ENCODE measurements around the gene TRPM6.

TRPM6 gene

DNA sequence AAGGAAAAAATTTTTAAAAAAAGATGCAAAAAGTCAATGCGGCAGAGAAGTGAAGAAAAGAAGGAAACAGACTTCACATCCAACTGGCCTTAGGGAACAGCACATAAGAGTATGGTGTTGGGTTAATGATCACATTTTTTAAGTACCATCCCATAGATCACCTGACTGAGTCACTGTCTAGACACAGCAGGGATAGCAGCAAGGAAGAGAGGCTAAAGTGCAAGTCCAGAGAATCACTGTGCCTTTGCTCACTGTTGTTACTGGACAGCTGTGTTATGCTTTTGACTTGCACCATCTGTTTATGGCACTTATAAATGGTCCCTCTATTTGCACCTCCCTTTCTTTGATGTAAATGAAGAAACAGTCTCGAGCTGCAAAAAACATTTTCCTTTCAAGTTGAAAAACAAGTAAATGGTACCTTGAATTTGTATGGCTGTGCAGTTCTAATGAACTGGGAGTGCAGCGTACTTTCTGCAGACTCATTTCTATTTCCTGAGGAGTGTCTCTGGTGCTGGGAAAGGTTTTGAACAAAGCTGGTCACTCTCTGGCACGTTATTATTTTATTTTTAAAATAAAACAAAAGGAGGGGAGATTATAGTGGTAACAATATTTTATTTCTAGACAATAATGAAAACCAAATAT is 84.2 kb downstream of the TRPM6 start:
- no peak overlapping the region for H3K4me3 ChIP-seq (replicated peaks; ENCODE audit: low read depth, low read length)
- DNase-seq (ENCODE audit: extremely low read depth, low read depth): no peak
- TF ChIP-seq, protein P1, sequence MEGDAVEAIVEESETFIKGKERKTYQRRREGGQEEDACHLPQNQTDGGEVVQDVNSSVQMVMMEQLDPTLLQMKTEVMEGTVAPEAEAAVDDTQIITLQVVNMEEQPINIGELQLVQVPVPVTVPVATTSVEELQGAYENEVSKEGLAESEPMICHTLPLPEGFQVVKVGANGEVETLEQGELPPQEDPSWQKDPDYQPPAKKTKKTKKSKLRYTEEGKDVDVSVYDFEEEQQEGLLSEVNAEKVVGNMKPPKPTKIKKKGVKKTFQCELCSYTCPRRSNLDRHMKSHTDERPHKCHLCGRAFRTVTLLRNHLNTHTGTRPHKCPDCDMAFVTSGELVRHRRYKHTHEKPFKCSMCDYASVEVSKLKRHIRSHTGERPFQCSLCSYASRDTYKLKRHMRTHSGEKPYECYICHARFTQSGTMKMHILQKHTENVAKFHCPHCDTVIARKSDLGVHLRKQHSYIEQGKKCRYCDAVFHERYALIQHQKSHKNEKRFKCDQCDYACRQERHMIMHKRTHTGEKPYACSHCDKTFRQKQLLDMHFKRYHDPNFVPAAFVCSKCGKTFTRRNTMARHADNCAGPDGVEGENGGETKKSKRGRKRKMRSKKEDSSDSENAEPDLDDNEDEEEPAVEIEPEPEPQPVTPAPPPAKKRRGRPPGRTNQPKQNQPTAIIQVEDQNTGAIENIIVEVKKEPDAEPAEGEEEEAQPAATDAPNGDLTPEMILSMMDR (IDR thresholded peaks at IDR 0.05; ENCODE audit: low read depth, low read length, missing control alignments): no peak

DNA sequence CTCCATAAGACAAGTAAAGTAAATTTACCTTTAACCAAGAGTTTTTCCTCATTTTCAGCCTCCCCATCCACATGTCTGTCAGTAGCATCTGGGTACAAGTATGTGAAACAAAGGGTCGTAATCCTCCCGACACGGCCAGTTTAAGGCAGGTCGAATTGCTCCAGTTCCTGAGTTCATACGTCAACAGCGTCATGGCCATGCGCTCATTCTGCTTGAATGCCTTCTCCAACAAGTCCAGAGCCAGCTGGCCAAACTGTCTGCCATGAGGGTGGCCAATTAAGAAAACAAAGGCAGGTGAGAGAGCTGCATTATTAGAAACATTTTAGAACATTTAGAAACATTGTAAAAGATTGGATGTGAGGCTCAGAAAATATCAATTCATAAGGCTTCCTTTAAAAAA is 87.5 kb downstream of the TRPM6 start:
- H3K4me3 ChIP-seq (replicated peaks; ENCODE audit: low read depth, low read length): no peak overlapping the region
- TF ChIP-seq, protein P1 (IDR thresholded peaks at IDR 0.05; ENCODE audit: low read depth, low read length, missing control alignments): no peak
- DNase-seq (ENCODE audit: extremely low read depth, low read depth): no peak

DNA sequence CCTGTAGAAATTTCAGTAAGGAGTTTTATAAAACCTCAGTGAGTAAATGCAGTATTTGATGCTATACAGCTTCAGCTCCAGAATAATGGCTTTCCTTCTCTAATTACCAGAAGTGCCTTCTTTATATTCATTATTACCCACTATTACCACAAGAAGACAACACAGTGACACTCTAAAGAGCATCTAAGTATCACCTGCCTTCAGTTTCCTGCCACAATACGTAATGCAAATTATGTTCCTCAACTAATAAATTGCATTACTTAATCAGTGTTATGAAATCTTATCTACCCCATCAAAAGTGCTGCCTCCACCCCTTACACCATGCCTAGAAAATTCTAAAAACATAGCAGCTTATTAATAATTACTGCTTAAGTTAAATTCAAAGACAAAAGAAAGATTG is 91.9 kb downstream of the TRPM6 start:
- DNase-seq (ENCODE audit: extremely low read depth, low read depth): no peak
- no peak overlapping the region for H3K4me3 ChIP-seq (replicated peaks; ENCODE audit: low read depth, low read length)
- TF ChIP-seq, protein P1 (IDR thresholded peaks at IDR 0.05; ENCODE audit: low read depth, low read length, missing control alignments): no peak

DNA sequence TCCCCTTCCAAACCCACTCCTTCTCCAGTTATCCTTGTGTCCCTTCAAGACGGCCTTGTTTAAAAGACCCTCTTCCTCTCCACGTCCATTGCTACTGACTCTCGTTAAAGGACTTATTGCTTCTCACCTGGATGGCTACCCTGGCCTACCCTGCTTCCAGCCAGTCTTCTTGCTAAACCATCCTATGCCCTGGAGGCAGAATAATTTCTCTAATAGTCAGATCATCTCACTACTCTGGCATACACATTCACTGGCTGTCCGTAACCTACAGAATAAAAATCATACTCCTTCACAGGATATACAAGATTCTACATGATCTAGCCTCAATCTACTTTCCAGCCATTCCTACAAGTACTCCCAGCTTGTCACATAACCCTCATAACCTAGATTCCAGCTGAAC is 92.6 kb downstream of the TRPM6 start:
- no peak for DNase-seq (ENCODE audit: extremely low read depth, low read depth)
- no peak overlapping the region for H3K4me3 ChIP-seq (replicated peaks; ENCODE audit: low read depth, low read length)
- TF ChIP-seq, protein P1 (IDR thresholded peaks at IDR 0.05; ENCODE audit: low read depth, low read length, missing control alignments): no peak

DNA sequence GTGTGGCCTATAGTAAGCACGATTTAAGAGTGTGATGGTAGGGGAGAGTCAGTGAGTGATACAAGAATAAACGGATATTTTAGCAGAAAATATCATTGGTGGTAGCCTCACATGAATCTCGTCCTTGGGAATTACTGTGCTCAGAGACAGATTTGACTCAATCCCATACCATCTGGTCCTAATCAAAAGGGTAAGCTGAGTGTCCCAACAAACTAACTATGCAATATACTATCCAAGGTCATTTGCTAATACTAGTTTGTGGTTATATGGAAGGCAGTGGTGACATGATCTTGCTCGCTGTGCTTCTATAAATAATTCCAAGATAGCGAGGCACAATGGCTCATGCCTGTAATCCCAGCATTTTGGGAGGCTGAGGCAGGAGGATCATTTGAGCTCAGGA is 103.2 kb downstream of the TRPM6 start:
- TF ChIP-seq, protein P1 (IDR thresholded peaks at IDR 0.05; ENCODE audit: low read depth, low read length, missing control alignments): no peak
- DNase-seq (ENCODE audit: extremely low read depth, low read depth): no peak
- no peak overlapping the region for H3K4me3 ChIP-seq (replicated peaks; ENCODE audit: low read depth, low read length)

DNA sequence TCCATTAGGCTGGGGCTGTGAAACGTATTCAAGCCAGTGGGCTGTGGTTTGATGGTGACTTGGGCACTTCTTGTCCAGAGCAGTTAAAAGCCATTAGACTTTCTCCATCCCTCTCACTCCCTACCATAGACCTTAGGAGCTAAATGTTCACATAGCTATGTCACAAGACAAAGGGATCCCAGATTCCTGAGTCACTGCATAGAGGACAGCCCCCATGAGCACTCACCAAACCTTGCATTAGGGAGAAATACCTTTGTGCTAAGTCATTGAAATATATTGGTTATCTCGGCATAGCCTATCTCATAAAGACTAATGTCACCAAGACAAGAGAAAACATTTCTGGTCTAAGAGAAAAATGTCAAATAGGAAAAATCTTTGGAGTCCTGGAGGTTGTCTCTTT is 104.3 kb downstream of the TRPM6 start:
- H3K4me3 ChIP-seq (replicated peaks; ENCODE audit: low read depth, low read length): no peak overlapping the region
- TF ChIP-seq, protein P1 (IDR thresholded peaks at IDR 0.05; ENCODE audit: low read depth, low read length, missing control alignments): no peak
- no peak for DNase-seq (ENCODE audit: extremely low read depth, low read depth)

All from HFF-Myc (cell line).